Thoracic aorta (tissue), 2 donors: Measurements from ENCODE around the gene EPN3. TPM values are rescaled to one million over a fixed set of nuclear protein-coding genes. Genes with fewer than 3 reads are reported as not detected.

Source experiments
- ATAC-seq: fragments of 150-250 bp; one replicate; pipeline ENCODE4 v1.8.0; 2017; ENCODE audit warnings: low read depth; ENCODE audit not compliant: insufficient number of reproducible peaks, low FRiP score
- DNase-seq: peaks from one replicate; pipeline ENCODE4 v3.0.0-alpha.2; 2020; ENCODE audit warnings: low spot score
- H3K27ac ChIP-seq, 2 donors: fragments of 200-600 bp; sonication (generic); 1 replicate in 1 of 2; 2 replicates in 1 of 2; pipeline ENCODE4 v1.5.1; 2016; ENCODE audit warnings: mild to moderate bottlenecking in 2 of 2, moderate library complexity in 2 of 2
- H3K27me3 ChIP-seq: fragments of 200-600 bp; sonication (generic); replicated peaks from 2 replicates; pipeline ENCODE4 v1.6.0; 2016; ENCODE audit warnings: mild to moderate bottlenecking; ENCODE audit not compliant: insufficient read depth
- H3K36me3 ChIP-seq: fragments of 200-600 bp; sonication (generic); one replicate; pipeline ENCODE4 v1.5.1; 2016
- H3K4me1 ChIP-seq, 2 donors: fragments of 200-600 bp; sonication (generic); 1 replicate in 1 of 2; 2 replicates in 1 of 2; pipeline versions ENCODE4 v1.5.1 to v1.6.0; 2016; ENCODE audit warnings: low read depth in 2 of 2, mild to moderate bottlenecking in 1 of 2; ENCODE audit not compliant: control insufficient read depth in 1 of 2
- H3K4me3 ChIP-seq: fragments of 200-600 bp; sonication (generic); 2 replicates; pipeline ENCODE4 v1.5.1; 2016; ENCODE audit warnings: mild to moderate bottlenecking
- H3K9me3 ChIP-seq: fragments of 200-600 bp; sonication (generic); 2 replicates; pipeline ENCODE4 v1.5.1; 2016
- total RNA-seq, 2 donors: library from RNA; depleted of rRNA; stranded (reverse); fragments of >200 nt; gene quantifications; one replicate each; pipeline versions ENCODE4 v1.1.0 to v1.2.3, GENCODE V29; 2016
- TF ChIP-seq, protein P1 (sequence below): fragments of 200-600 bp; sonication (generic); IDR thresholded peaks from one replicate; pipeline ENCODE4 v1.5.1; 2019; ENCODE audit warnings: antibody characterized with exemption

The EPN3 gene
- total RNA-seq, 2 donors from 2014 or later, result 1.4 TPM; not detected in 1

DNA sequence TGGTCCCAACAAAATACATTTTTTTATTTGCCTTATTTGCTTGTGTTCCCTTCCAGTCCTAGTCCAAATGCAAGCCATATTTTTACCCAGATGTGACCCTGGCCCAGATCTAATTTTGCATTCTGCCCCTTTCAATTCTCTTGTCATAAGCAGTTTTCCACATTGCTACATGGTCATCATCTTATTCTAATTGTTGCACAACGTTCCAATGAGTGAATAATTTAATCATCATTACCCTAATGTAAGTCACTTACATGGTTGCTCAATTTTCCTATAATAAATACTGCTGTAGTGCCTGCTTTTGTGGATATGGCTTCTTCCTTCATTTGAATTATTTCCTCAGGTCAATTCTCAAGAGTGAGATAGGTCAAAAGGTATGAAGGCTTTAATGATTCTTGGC, 41.0 kb upstream of the EPN3 start:
- no peak overlapping the region for H3K4me3 ChIP-seq
- no peaks in the 10 kb centered on the region for H3K4me1 ChIP-seq
- TF ChIP-seq, protein P1, sequence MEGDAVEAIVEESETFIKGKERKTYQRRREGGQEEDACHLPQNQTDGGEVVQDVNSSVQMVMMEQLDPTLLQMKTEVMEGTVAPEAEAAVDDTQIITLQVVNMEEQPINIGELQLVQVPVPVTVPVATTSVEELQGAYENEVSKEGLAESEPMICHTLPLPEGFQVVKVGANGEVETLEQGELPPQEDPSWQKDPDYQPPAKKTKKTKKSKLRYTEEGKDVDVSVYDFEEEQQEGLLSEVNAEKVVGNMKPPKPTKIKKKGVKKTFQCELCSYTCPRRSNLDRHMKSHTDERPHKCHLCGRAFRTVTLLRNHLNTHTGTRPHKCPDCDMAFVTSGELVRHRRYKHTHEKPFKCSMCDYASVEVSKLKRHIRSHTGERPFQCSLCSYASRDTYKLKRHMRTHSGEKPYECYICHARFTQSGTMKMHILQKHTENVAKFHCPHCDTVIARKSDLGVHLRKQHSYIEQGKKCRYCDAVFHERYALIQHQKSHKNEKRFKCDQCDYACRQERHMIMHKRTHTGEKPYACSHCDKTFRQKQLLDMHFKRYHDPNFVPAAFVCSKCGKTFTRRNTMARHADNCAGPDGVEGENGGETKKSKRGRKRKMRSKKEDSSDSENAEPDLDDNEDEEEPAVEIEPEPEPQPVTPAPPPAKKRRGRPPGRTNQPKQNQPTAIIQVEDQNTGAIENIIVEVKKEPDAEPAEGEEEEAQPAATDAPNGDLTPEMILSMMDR, result no peak
- ATAC-seq, result no peak
- H3K27ac ChIP-seq, result no peak overlapping the region
- peaks cover 2% of the 10 kb centered on the region for H3K36me3 ChIP-seq
- no peaks in the 10 kb centered on the region for H3K9me3 ChIP-seq
- no peaks in the 10 kb centered on the region for H3K27me3 ChIP-seq
- no peak for DNase-seq

DNA sequence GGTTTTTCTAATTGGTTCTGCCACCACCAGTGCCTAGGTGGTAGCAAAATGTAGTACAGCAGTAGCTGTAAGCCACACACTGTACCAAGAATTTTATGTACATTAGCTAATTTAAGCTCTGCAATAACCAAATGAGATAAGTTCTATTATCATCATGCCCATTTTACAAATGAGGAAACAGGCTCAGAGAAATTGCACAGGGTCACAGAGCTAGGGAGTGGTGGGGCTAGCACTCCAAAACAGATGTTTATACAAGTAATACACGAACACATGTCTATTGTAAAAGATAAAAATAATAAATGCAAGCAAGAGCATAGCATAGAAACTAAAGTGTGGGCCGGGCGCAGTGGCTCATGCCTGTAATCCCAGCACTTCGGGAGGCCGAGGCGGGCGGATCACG, 40.3 kb upstream of the EPN3 start:
- no peak for ATAC-seq
- Histone ChIP-seq H3K27ac (no peak overlapping the region), H3K4me3 (no peak overlapping the region), H3K4me1 (no peaks in the 10 kb centered on the region), H3K36me3 (peaks cover 2% of the 10 kb centered on the region), H3K9me3 (no peaks in the 10 kb centered on the region), H3K27me3 (no peaks in the 10 kb centered on the region)
- TF ChIP-seq, protein P1, result no peak
- DNase-seq, result no peak

DNA sequence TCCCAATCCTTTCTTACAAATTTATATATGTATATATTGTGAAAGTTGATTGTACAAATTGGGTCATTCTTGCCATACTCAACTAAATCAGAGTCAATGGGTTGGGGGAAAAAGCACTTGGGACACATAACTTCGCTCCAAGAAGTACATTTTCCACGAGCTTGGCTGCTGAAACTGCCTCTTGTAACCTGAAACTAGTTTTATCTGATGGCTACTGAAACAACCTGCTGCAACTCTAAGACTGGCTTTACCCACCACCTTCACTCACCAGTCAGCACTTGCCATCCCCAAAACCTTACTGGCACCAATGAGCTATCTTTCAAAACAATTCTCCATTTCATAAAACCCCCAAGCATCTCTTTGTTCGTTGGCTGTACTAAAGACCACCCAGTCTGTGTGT, 38.8 kb upstream of the EPN3 start:
- Histone ChIP-seq H3K4me1 (no peaks in the 10 kb centered on the region), H3K9me3 (no peaks in the 10 kb centered on the region), H3K4me3 (no peak overlapping the region), H3K27me3 (no peaks in the 10 kb centered on the region), H3K36me3 (no peaks in the 10 kb centered on the region), H3K27ac (no peak overlapping the region)
- no peak for ATAC-seq
- TF ChIP-seq, protein P1, result no peak
- no peak for DNase-seq

DNA sequence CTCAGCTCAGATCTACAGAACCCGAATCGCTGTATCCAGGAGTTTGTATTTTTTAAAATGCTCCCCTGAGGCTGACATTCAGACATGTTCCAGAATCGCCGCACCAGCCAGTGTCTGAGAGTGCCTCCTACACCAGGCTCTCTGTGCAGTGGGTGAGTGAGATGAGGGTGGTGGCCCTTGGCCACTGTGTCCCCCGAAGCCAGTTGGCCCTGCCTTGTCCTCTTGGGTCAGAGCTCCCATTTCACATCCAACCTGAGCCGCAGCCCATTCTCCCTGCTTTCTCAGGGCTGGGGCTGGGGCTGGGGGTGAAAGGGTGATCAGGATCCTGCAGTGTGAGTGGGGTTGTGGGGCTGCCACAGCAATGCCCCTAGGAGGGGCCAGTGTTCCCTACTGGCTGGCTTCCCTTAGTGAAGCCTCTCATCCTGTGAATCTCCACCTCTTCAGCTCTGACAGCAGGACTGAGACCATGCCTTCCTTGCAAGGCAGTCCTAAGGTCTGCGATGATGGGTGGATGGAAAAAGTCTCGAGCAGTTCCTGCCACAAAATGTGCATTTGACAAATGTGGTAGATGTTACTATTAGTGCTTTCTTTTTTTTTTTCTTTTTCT, 37.2 kb upstream of the EPN3 start:
- H3K4me3 ChIP-seq, result no peak overlapping the region
- DNase-seq (no peak), ATAC-seq (no peak)
- no peak overlapping the region for H3K27ac ChIP-seq
- TF ChIP-seq, protein P1, result no peak
- H3K27me3 ChIP-seq, result no peaks in the 10 kb centered on the region
- no peaks in the 10 kb centered on the region for H3K9me3 ChIP-seq
- no peaks in the 10 kb centered on the region for H3K36me3 ChIP-seq
- no peaks in the 10 kb centered on the region for H3K4me1 ChIP-seq

DNA sequence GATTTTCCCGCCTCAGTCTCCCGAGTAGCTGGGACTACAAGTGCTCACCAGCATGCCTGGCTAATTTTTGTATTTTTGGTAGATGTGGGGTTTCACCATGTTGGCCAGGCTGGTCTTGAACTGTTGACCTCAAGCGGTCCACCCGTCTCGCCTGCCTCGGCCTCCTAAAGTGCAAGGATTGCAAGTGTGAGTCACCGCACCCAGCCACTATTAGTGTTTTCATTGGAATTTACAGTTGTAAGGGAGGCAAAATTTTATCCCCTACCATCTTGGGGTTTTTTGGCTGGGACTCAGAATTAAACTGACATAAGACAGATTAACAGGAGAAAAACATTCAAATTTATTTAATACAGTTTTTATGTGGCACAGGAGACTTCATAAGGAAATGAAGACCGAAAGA, 36.6 kb upstream of the EPN3 start:
- no peak for ATAC-seq
- Histone ChIP-seq H3K4me3 (no peak overlapping the region), H3K9me3 (no peaks in the 10 kb centered on the region), H3K4me1 (no peaks in the 10 kb centered on the region), H3K36me3 (no peaks in the 10 kb centered on the region), H3K27ac (no peak overlapping the region), H3K27me3 (no peaks in the 10 kb centered on the region)
- TF ChIP-seq, protein P1, result no peak
- no peak for DNase-seq
